ENCODE data around the gene ATP5MC2.

- TF ChIP-seq CTCF (IDR thresholded peaks at IDR 0.05; ENCODE audit: borderline replicate concordance, extremely low read depth, low read length, poor library complexity, severe bottlenecking), result no peak
- no peak for TF ChIP-seq EZH2 (IDR thresholded peaks at IDR 0.05; ENCODE audit: borderline replicate concordance, low read depth, low read length, severe bottlenecking)
Measured at GRCh38 chr12:53722450-53723041, 46.7 kb upstream of the ATP5MC2 start.
